ENCODE measurements around the gene SRP68. TPM values are rescaled to one million over a fixed set of nuclear protein-coding genes. Genes with fewer than 3 reads are reported as not detected.
"Not testable (repeated sequence)": the region's sequence is repeated elsewhere in the genome, so short reads cannot be mapped to it uniquely, and the experiment has no call there.

The SRP68 gene
- total RNA-seq, 1 donor from 2014 or later: 86.7 TPM

GRCh38 chr17:76049239-76049638 is 23.1 kb downstream of the SRP68 start:
- no peak overlapping the region for H3K4me3 Mint-ChIP-seq
- peaks cover 15% of the 10 kb centered on the region for H3K4me1 Mint-ChIP-seq (ENCODE audit: unreplicated experiment)
- peaks cover 52% of the 10 kb centered on the region for H3K36me3 Mint-ChIP-seq
- no peak for DNase-seq (ENCODE audit: extremely low spot score, unreplicated experiment)
- peak overlapping the region; percentile 75 for H3K27ac Mint-ChIP-seq
- H3K9me3 Mint-ChIP-seq: peaks cover 4% of the 10 kb centered on the region
- H3K27me3 Mint-ChIP-seq: no peaks in the 10 kb centered on the region
- no peak for TF ChIP-seq CTCF (conservative IDR thresholded peaks at IDR 0.05)

- no peak for DNase-seq (ENCODE audit: extremely low spot score, unreplicated experiment)
- Mint-ChIP-seq H3K27ac (peak overlapping the region; percentile 75), H3K36me3 (peaks cover 52% of the 10 kb centered on the region)
Measured at GRCh38 chr17:76048711-76049110, 23.6 kb downstream of the SRP68 start.

GRCh38 chr17:76048025-76048605 is 24.2 kb downstream of the SRP68 start:
- H3K27me3 Mint-ChIP-seq: no peaks in the 10 kb centered on the region
- peaks cover 4% of the 10 kb centered on the region for H3K9me3 Mint-ChIP-seq
- DNase-seq (ENCODE audit: extremely low spot score, unreplicated experiment): no peak
- peak overlapping the region; percentile 75 for H3K27ac Mint-ChIP-seq
- peaks cover 18% of the 10 kb centered on the region for H3K4me1 Mint-ChIP-seq (ENCODE audit: unreplicated experiment)
- no peak for TF ChIP-seq CTCF (conservative IDR thresholded peaks at IDR 0.05)
- H3K36me3 Mint-ChIP-seq: peaks cover 52% of the 10 kb centered on the region
- no peak overlapping the region for H3K4me3 Mint-ChIP-seq

More at GRCh38 chr17:76048711-76049110, 23.6 kb downstream of the SRP68 start:
- H3K27me3 Mint-ChIP-seq: no peaks in the 10 kb centered on the region
- no peak for TF ChIP-seq CTCF (conservative IDR thresholded peaks at IDR 0.05)
- H3K9me3 Mint-ChIP-seq: peaks cover 4% of the 10 kb centered on the region
- peak overlapping the region; percentile 16 for H3K4me3 Mint-ChIP-seq
- peaks cover 18% of the 10 kb centered on the region for H3K4me1 Mint-ChIP-seq (ENCODE audit: unreplicated experiment)

GRCh38 chr17:76046064-76046463 is 26.3 kb downstream of the SRP68 start:
- H3K27ac Mint-ChIP-seq: no peak overlapping the region
- no peak overlapping the region for H3K4me3 Mint-ChIP-seq
- no peak for TF ChIP-seq CTCF (conservative IDR thresholded peaks at IDR 0.05)
- peaks cover 15% of the 10 kb centered on the region for H3K4me1 Mint-ChIP-seq (ENCODE audit: unreplicated experiment)
- DNase-seq (ENCODE audit: extremely low spot score, unreplicated experiment): no peak
- H3K36me3 Mint-ChIP-seq: peaks cover 51% of the 10 kb centered on the region
- H3K27me3 Mint-ChIP-seq: no peaks in the 10 kb centered on the region
- H3K9me3 Mint-ChIP-seq: no peaks in the 10 kb centered on the region

- DNase-seq (ENCODE audit: extremely low spot score, unreplicated experiment); H3K27me3 Mint-ChIP-seq; H3K9me3 Mint-ChIP-seq: not testable (repeated sequence)
- H3K27ac Mint-ChIP-seq: peak overlapping the region; percentile 79
- peaks cover 15% of the 10 kb centered on the region for H3K4me1 Mint-ChIP-seq (ENCODE audit: unreplicated experiment)
- H3K36me3 Mint-ChIP-seq: peaks cover 49% of the 10 kb centered on the region
- H3K4me3 Mint-ChIP-seq: peak overlapping the region; percentile 34
Measured at GRCh38 chr17:76044475-76045007, 27.8 kb downstream of the SRP68 start.

- H3K9me3 Mint-ChIP-seq; H3K4me3 Mint-ChIP-seq; DNase-seq (ENCODE audit: extremely low spot score, unreplicated experiment); H3K27me3 Mint-ChIP-seq: not testable (repeated sequence)
- Mint-ChIP-seq H3K4me1 (ENCODE audit: unreplicated experiment) (peaks cover 13% of the 10 kb centered on the region), H3K36me3 (peaks cover 49% of the 10 kb centered on the region), H3K27ac (peak overlapping the region; percentile 79)
Measured at GRCh38 chr17:76042868-76043267, 29.4 kb downstream of the SRP68 start.
